H9 (cell line): ENCODE measurements around the gene LMBRD2. TPM values are rescaled to one million over a fixed set of nuclear protein-coding genes. Genes with fewer than 3 reads are reported as not detected.
A peak's percentile ranks its signal among the peaks of the same experiment; 100 is the strongest.

ENCODE experiments used
- DNase-seq: peaks from one replicate; pipeline ENCODE4 v3.0.0-alpha.2; 2017
- H2AFZ ChIP-seq: one replicate; pipeline ENCODE4 v1.6.1; 2013; ENCODE audit warnings: mild to moderate bottlenecking, low read length, control low read depth, moderate library complexity
- H2AK5ac ChIP-seq: 2 replicates; pipeline ENCODE4 v1.6.1; 2013; ENCODE audit warnings: low read length, control low read depth, mixed read lengths; ENCODE audit not compliant: insufficient read length
- H2BK120ac ChIP-seq: one replicate; pipeline ENCODE4 v1.6.1; 2013; ENCODE audit warnings: low read depth, mild to moderate bottlenecking, low read length, control low read depth, inconsistent platforms; ENCODE audit not compliant: poor library complexity, severe bottlenecking
- H2BK12ac ChIP-seq: 2 replicates; pipeline ENCODE4 v1.6.1; 2013; ENCODE audit warnings: low read length, control low read depth, mixed read lengths, low read depth; ENCODE audit not compliant: insufficient read length
- H2BK15ac ChIP-seq: 2 replicates; pipeline ENCODE4 v1.6.1; 2013; ENCODE audit warnings: low read depth, low read length, control low read depth
- H2BK20ac ChIP-seq: one replicate; pipeline ENCODE4 v1.6.1; 2013; ENCODE audit warnings: low read depth, mild to moderate bottlenecking, low read length, control low read depth, inconsistent platforms; ENCODE audit not compliant: poor library complexity, severe bottlenecking
- H2BK5ac ChIP-seq: 2 replicates; pipeline ENCODE4 v1.6.1; 2013; ENCODE audit warnings: low read length, control low read depth, mixed read lengths; ENCODE audit not compliant: insufficient read length
- H3K14ac ChIP-seq: 2 replicates; pipeline ENCODE4 v1.6.1; 2013; ENCODE audit warnings: low read length, control low read depth; ENCODE audit not compliant: insufficient read depth
- H3K18ac ChIP-seq: 2 replicates; pipeline ENCODE4 v1.6.1; 2013; ENCODE audit warnings: low read depth, mild to moderate bottlenecking, mixed read lengths, low read length, control low read depth; ENCODE audit not compliant: insufficient read length
- H3K23ac ChIP-seq: 2 replicates; pipeline ENCODE4 v1.6.1; 2013; ENCODE audit warnings: low read length, control low read depth, mixed read lengths, low read depth; ENCODE audit not compliant: insufficient read length
- H3K23me2 ChIP-seq: 2 replicates; pipeline ENCODE4 v1.6.1; 2013; ENCODE audit warnings: low read depth, mild to moderate bottlenecking, mixed read lengths, low read length, control low read depth; ENCODE audit not compliant: insufficient read length, poor library complexity, severe bottlenecking
- H3K27ac ChIP-seq: 2 replicates; pipeline ENCODE4 v1.5.1; 2013; ENCODE audit warnings: low read length, control low read depth, mixed read lengths, low read depth; ENCODE audit not compliant: insufficient read length
- H3K27me3 ChIP-seq: 2 replicates; pipeline ENCODE4 v1.6.1; 2013; ENCODE audit warnings: low read length, control low read depth, inconsistent platforms; ENCODE audit not compliant: insufficient read depth
- H3K4ac ChIP-seq: 2 replicates; pipeline ENCODE4 v1.6.1; 2013; ENCODE audit warnings: low read depth, mild to moderate bottlenecking, control low read depth, inconsistent platforms, low read length, moderate library complexity
- H3K4me1 ChIP-seq: 2 replicates; pipeline ENCODE4 v1.6.1; 2013; ENCODE audit warnings: low read length, control low read depth, inconsistent platforms; ENCODE audit not compliant: insufficient read depth
- H3K4me2 ChIP-seq: 2 replicates; pipeline ENCODE4 v1.6.1; 2013; ENCODE audit warnings: low read length, control low read depth, mixed read lengths; ENCODE audit not compliant: insufficient read length, insufficient read depth
- H3K56ac ChIP-seq: 2 replicates; pipeline ENCODE4 v1.6.1; 2013; ENCODE audit warnings: low read depth, mild to moderate bottlenecking, mixed read lengths, low read length, control low read depth; ENCODE audit not compliant: insufficient read length
- H3K79me1 ChIP-seq: 2 replicates; pipeline ENCODE4 v1.6.1; 2013; ENCODE audit warnings: low read depth, mild to moderate bottlenecking, moderate library complexity, low read length, control low read depth, inconsistent platforms; ENCODE audit not compliant: insufficient read depth, poor library complexity, severe bottlenecking
- H3K79me2 ChIP-seq: 2 replicates; pipeline ENCODE4 v1.6.1; 2013; ENCODE audit warnings: low read length, control low read depth, inconsistent platforms; ENCODE audit not compliant: insufficient read depth
- H3K9ac ChIP-seq: 2 replicates; pipeline ENCODE4 v1.6.1; 2013; ENCODE audit warnings: low read length, control low read depth, mixed read lengths; ENCODE audit not compliant: insufficient read length; ENCODE audit errors: extremely low read depth
- H3K9me3 ChIP-seq: one replicate; pipeline ENCODE4 v1.6.1; 2013; ENCODE audit warnings: low read depth, low read length, inconsistent platforms; ENCODE audit not compliant: control insufficient read depth
- H3T11ph ChIP-seq: one replicate; pipeline ENCODE4 v1.6.1; 2013; ENCODE audit warnings: mild to moderate bottlenecking, low read length, control low read depth, inconsistent platforms
- H4K20me1 ChIP-seq: one replicate; pipeline ENCODE4 v1.6.1; 2013; ENCODE audit not compliant: control insufficient read depth, insufficient read length, insufficient read depth
- H4K5ac ChIP-seq: 2 replicates; pipeline ENCODE4 v1.6.1; 2013; ENCODE audit warnings: low read depth, mild to moderate bottlenecking, mixed read lengths, low read length, control low read depth; ENCODE audit not compliant: insufficient read length
- H4K8ac ChIP-seq: replicated peaks from 2 replicates; pipeline ENCODE4 v1.6.1; 2013; ENCODE audit warnings: low read length, control low read depth, mixed read lengths, low read depth; ENCODE audit not compliant: insufficient read length
- H4K91ac ChIP-seq: 2 replicates; pipeline ENCODE4 v1.6.1; 2013; ENCODE audit warnings: low read depth, mild to moderate bottlenecking, moderate library complexity, mixed read lengths, low read length, control low read depth; ENCODE audit not compliant: insufficient read length
- H3K27ac Mint-ChIP-seq, 3 experiments: 2 replicates in 2 of 3; 3 replicates in 1 of 3; pipeline ENCODE4 v1.8.0; 2020 to 2021; ENCODE audit warnings: mixed read lengths in 3 of 3, mild to moderate bottlenecking in 1 of 3, moderate library complexity in 1 of 3
- H3K27me3 Mint-ChIP-seq: 2 replicates; pipeline ENCODE4 v1.8.0; 2021; ENCODE audit warnings: low read depth, mild to moderate bottlenecking, moderate library complexity, mixed read lengths
- H3K36me3 Mint-ChIP-seq, 3 experiments: 2 replicates in 2 of 3; 3 replicates in 1 of 3; pipeline ENCODE4 v1.8.0; 2020 to 2021; ENCODE audit warnings: low read depth in 3 of 3, mixed read lengths in 3 of 3; ENCODE audit not compliant: insufficient read depth in 1 of 3
- H3K4me1 Mint-ChIP-seq, 2 experiments: 2 replicates each; pipeline ENCODE4 v1.8.0; 2020; ENCODE audit warnings: mixed read lengths in 2 of 2
- H3K4me3 Mint-ChIP-seq, 2 experiments: 2 replicates in 1 of 2; 3 replicates in 1 of 2; pipeline ENCODE4 v1.8.0; 2020 to 2021; ENCODE audit warnings: mild to moderate bottlenecking in 2 of 2, mixed read lengths in 2 of 2, moderate library complexity in 1 of 2
- H3K9me3 Mint-ChIP-seq, 2 experiments: 2 replicates in 1 of 2; 3 replicates in 1 of 2; pipeline ENCODE4 v1.8.0; 2020; ENCODE audit warnings: mild to moderate bottlenecking in 2 of 2, mixed read lengths in 2 of 2, moderate library complexity in 1 of 2
- WGBS: extraction: QIAGEN DNeasy Blood & Tissue Kit; methylation state at CpG from one replicate; pipeline ENCODE4 v1.1.7; 2013; ENCODE audit warnings: missing lambda C conversion rate, low lambda C conversion rate, mixed read lengths; ENCODE audit not compliant: insufficient read length; ENCODE audit errors: extremely low coverage; 5-methylcytosine and 5-hydroxymethylcytosine counted together
- total RNA-seq: library from RNA; stranded (reverse); gene quantifications from 2 replicates; pipeline ENCODE4 v1.2.1, GENCODE V29; 2021
- TF ChIP-seq, protein P1 (sequence below): fragments of 200-600 bp; sonication (generic); conservative IDR thresholded peaks from 3 replicates; pipeline ENCODE4 v1.8.0; 2021; ENCODE audit warnings: antibody characterized with exemption, mild to moderate bottlenecking

Gene LMBRD2
- total RNA-seq, 1 experiment from 2014 or later: 5.3 TPM

DNA sequence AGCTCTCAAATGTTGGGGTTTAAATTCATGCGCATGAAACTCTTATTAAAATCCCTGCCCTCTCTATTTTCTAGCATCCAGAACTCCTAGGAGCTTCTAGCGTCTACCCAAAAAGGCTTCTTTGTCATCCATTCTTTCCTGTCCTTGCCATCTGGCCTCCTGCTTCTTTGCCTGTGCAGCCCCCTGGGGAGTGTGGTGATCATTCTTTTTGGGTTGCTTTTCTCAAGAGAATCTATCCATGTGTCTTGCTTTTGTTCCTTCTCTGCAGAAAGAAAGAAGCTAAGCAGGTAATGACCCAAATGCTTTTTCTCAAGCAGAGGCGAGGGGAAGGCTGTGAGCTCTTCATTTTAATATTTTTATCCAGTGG is 26.8 kb upstream of the LMBRD2 start:
- Histone ChIP-seq H3K27me3 (no peaks in the 10 kb centered on the region), H3K9me3 (no peaks in the 10 kb centered on the region), H2BK5ac (no peak overlapping the region), H2AK5ac (no peak overlapping the region), H2BK12ac (no peak overlapping the region), H3K4me1 (no peaks in the 10 kb centered on the region), H3K14ac (no peak overlapping the region), H3K23ac (no peak overlapping the region), H2BK20ac (no peak overlapping the region), H2BK120ac (no peak overlapping the region), H3K79me1 (no peaks in the 10 kb centered on the region), H4K8ac (no peak overlapping the region), H3K79me2 (no peaks in the 10 kb centered on the region), H3K23me2 (no peaks in the 10 kb centered on the region), H3T11ph (no peak overlapping the region), H3K9ac (no peak overlapping the region), H3K27ac (no peak overlapping the region), H2BK15ac (no peak overlapping the region), H3K4ac (no peak overlapping the region), H3K18ac (no peak overlapping the region), H4K20me1 (no peaks in the 10 kb centered on the region), H3K4me2 (no peak overlapping the region), H4K91ac (no peak overlapping the region), H3K56ac (no peak overlapping the region), H2AFZ (no peak overlapping the region), H4K5ac (no peak overlapping the region)
- Mint-ChIP-seq H3K4me1 (no peaks in the 10 kb centered on the region), H3K27ac (0 out of 7 replicates have a peak overlapping the region, but pooled peaks of 1 of the 3 experiments have one; percentile 34), H3K4me3 (no peak overlapping the region), H3K36me3 (peaks cover 40 to 88% (median 83%) of the 10 kb centered on the region in 3 experiments), H3K9me3 (no peaks in the 10 kb centered on the region; a peak in 1 of 5 replicates), H3K27me3 (no peaks in the 10 kb centered on the region)
- no CpG with 5 or more reads among the region's 3 CpGs for WGBS
- TF ChIP-seq, protein P1, sequence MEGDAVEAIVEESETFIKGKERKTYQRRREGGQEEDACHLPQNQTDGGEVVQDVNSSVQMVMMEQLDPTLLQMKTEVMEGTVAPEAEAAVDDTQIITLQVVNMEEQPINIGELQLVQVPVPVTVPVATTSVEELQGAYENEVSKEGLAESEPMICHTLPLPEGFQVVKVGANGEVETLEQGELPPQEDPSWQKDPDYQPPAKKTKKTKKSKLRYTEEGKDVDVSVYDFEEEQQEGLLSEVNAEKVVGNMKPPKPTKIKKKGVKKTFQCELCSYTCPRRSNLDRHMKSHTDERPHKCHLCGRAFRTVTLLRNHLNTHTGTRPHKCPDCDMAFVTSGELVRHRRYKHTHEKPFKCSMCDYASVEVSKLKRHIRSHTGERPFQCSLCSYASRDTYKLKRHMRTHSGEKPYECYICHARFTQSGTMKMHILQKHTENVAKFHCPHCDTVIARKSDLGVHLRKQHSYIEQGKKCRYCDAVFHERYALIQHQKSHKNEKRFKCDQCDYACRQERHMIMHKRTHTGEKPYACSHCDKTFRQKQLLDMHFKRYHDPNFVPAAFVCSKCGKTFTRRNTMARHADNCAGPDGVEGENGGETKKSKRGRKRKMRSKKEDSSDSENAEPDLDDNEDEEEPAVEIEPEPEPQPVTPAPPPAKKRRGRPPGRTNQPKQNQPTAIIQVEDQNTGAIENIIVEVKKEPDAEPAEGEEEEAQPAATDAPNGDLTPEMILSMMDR: no peak
- DNase-seq: no peak
